Measurements from ENCODE around the gene HNRNPH2.
A peak's percentile ranks its signal among the peaks of the same experiment; 100 is the strongest.

HNRNPH2 gene

GRCh38 chrX:101417981-101418841, 10.2 kb downstream of the HNRNPH2 start:
- no peak for TF ChIP-seq CTCF (IDR thresholded peaks at IDR 0.05; ENCODE audit: low read length, missing control alignments)
- DNase-seq (ENCODE audit: low read depth): no peak
- peak overlapping the region; percentile 50 for H3K4me3 ChIP-seq (replicated peaks; ENCODE audit: low read depth, low read length)

- no peak for DNase-seq (ENCODE audit: low read depth)
- no peak for TF ChIP-seq CTCF (IDR thresholded peaks at IDR 0.05; ENCODE audit: low read length, missing control alignments)
Observed at GRCh38 chrX:101419489-101419888, 11.5 kb downstream of the HNRNPH2 start.

GRCh38 chrX:101427954-101428353, 19.9 kb downstream of the HNRNPH2 start:
- DNase-seq (ENCODE audit: low read depth): no peak
- TF ChIP-seq CTCF (IDR thresholded peaks at IDR 0.05; ENCODE audit: low read length, missing control alignments): no peak
- no peak overlapping the region for H3K4me3 ChIP-seq (replicated peaks; ENCODE audit: low read depth, low read length)

More at GRCh38 chrX:101419489-101419888, 11.5 kb downstream of the HNRNPH2 start:
- H3K4me3 ChIP-seq (replicated peaks; ENCODE audit: low read depth, low read length): no peak overlapping the region

GRCh38 chrX:101429934-101430333, 21.9 kb downstream of the HNRNPH2 start:
- H3K4me3 ChIP-seq (replicated peaks; ENCODE audit: low read depth, low read length): no peak overlapping the region
- no peak for TF ChIP-seq CTCF (IDR thresholded peaks at IDR 0.05; ENCODE audit: low read length, missing control alignments)
- no peak for DNase-seq (ENCODE audit: low read depth)

- TF ChIP-seq CTCF (IDR thresholded peaks at IDR 0.05; ENCODE audit: low read length, missing control alignments): no peak
- H3K4me3 ChIP-seq (replicated peaks; ENCODE audit: low read depth, low read length): no peak overlapping the region
- DNase-seq (ENCODE audit: low read depth): no peak
Observed at GRCh38 chrX:101430457-101431078, 22.5 kb downstream of the HNRNPH2 start.

GRCh38 chrX:101442085-101442484, 34.1 kb downstream of the HNRNPH2 start:
- peak; percentile 28 for DNase-seq (ENCODE audit: low read depth)
- no peak for TF ChIP-seq CTCF (IDR thresholded peaks at IDR 0.05; ENCODE audit: low read length, missing control alignments)
- H3K4me3 ChIP-seq (replicated peaks; ENCODE audit: low read depth, low read length): no peak overlapping the region

Measured in fibroblast of pulmonary artery (primary cell).